ENCODE results near the gene MGRN1.

MGRN1 gene

DNA sequence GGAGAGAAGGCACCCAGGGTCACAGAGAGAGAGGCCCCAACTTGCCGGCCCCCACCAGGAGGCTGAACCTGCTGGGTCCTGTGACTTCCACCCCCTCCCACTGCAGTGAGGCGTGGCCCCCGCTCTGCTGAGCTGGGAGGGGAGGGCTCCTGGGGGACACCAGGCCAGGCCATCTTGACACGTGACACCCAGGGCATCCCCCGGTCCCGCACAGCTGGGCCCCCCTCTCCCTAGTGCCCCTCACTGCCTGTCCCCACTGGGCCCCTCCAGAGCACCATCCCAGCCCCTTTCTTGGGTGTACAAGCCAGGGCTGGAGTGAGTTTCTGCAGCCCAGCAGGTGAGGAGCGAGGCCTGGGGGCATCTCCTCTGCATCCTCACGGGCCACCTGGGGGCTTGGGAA is 22.3 kb upstream of the MGRN1 start:
- ChIA-PET POLR2A (ENCODE audit: low non-redundant PET) (no interaction called here), CTCF (interaction anchor here (1.8 kb wide), 1 partner anchor 22 kb away, joined by 5 read pairs; the partner anchor contains the start of gene MGRN1)
- no peak for DNase-seq (ENCODE audit: low spot score)
- no peak for TF ChIP-seq CTCF (conservative IDR thresholded peaks at IDR 0.05; ENCODE audit: low read depth)
- no peak overlapping the region for H3K27ac ChIP-seq

DNA sequence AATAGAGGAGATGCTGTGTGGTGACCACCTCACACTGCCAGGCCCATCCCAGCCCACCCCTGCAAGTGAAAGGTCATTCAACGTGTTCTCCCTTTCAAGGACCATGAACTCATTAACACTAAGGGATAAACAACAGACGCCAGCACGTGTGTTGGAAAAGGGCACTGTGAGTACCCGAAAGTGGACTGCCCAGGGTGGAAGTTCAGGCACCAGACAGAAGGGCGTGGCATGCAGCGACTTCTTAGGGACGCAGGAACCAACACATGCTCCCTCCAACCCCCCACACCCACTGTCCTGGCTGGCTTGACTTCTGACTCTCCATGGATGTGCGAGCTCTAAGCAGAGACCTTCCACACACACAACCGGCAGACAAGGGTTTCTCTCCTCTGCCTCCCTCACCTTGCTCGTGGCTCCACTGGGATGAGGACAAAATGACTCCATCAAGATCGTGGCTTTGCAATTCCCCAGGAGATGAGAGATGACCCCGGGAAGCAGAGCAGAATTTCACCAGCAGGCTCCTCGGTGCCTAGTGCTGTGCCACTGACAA is 20.9 kb upstream of the MGRN1 start:
- CTCF ChIA-PET, result interaction anchor here (1.8 kb wide), 1 partner anchor 20 kb away, joined by 5 read pairs; the partner anchor contains the start of gene MGRN1
- no peak for DNase-seq (ENCODE audit: low spot score)
- H3K27ac ChIP-seq, result peak overlapping the region; percentile 0; the same call in 1 of the 2 replicates
- POLR2A ChIA-PET (ENCODE audit: low non-redundant PET), result no interaction called here
- no peak for TF ChIP-seq CTCF (conservative IDR thresholded peaks at IDR 0.05; ENCODE audit: low read depth)

GRCh38 chr16:4604401-4604800 is 20.2 kb upstream of the MGRN1 start:
- DNase-seq (ENCODE audit: low spot score), result no peak
- no peak for TF ChIP-seq CTCF (conservative IDR thresholded peaks at IDR 0.05; ENCODE audit: low read depth)
- ChIA-PET POLR2A (ENCODE audit: low non-redundant PET) (no interaction called here), CTCF (no interaction called here)
- H3K27ac ChIP-seq, result peak overlapping the region; percentile 0; the same call in 1 of the 2 replicates

- POLR2A ChIA-PET (ENCODE audit: low non-redundant PET), result no interaction called here
- no peak for TF ChIP-seq CTCF (conservative IDR thresholded peaks at IDR 0.05; ENCODE audit: low read depth)
- H3K27ac ChIP-seq, result no peak overlapping the region
- CTCF ChIA-PET, result no interaction called here
- DNase-seq (ENCODE audit: low spot score), result peak; percentile 24
Observed at GRCh38 chr16:4606354-4606753, 18.3 kb upstream of the MGRN1 start.

DNA sequence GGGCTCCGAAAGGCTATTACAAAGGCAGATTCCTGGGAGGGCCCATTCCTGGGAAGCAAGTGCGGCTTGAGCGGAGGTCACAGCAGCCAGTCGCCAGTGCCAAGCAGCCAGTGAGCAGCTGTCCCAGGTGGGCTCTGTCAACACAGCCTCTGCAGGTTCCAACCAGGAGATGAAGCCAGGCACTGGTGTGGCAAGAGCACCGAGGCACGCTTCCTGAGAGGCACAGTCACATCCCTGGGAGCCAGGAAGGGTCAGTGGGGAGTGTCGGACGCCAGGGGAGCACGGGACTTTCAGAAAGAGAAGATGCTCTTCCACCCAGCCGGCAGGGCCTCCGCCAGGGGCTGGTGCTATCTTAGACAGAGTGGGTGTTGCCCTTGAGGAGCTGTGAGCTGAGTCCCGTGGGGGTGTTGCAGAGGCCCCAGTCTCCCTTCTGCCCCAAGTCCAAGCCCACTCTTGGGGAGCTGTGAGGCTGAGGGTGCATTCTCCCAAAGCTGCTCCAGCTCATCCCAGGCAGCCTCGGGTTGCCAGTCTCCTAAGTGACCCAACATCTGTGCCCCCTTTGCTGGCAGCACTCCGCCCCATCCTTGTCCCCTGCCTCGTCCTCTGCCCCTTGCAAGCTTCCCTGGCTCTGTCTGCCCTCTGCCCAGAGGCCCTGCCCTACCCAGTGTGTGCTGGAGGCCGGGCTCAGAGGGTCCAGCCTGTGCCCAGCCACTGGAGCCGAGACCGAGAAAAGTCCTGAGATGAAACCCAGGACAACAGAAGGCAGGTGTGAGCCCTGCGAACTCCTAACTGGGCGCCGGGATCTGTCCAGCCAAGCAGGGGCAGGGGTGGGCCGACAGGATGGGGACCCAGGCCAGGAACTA is 16.6 kb upstream of the MGRN1 start:
- no peak for TF ChIP-seq CTCF (conservative IDR thresholded peaks at IDR 0.05; ENCODE audit: low read depth)
- POLR2A ChIA-PET (ENCODE audit: low non-redundant PET), result no interaction called here
- peak overlapping the region; percentile 11 for H3K27ac ChIP-seq
- CTCF ChIA-PET, result interaction anchor here (0.7 kb wide), 1 partner anchor 16 kb away, joined by 3 read pairs; no protein-coding TSS in a partner anchor
- DNase-seq (ENCODE audit: low spot score), result no peak

GRCh38 chr16:4608704-4608980 is 16.0 kb upstream of the MGRN1 start:
- no peak for TF ChIP-seq CTCF (conservative IDR thresholded peaks at IDR 0.05; ENCODE audit: low read depth)
- ChIA-PET POLR2A (ENCODE audit: low non-redundant PET) (no interaction called here), CTCF (no interaction called here)
- H3K27ac ChIP-seq, result peak overlapping the region; percentile 11; the same call in 1 of the 2 replicates
- DNase-seq (ENCODE audit: low spot score), result no peak
